NB4 (cell line): ENCODE data around the gene MAP3K4.

Experiments
- DNase-seq: peaks from one replicate; pipeline ENCODE4 v3.0.0; 2010; ENCODE audit warnings: low read depth
- H3K4me3 ChIP-seq: one replicate; pipeline ENCODE4 v1.5.1; 2011; ENCODE audit warnings: mild to moderate bottlenecking, low read depth, low read length, moderate library complexity
- CTCF ChIP-seq: IDR thresholded peaks from one replicate; pipeline ENCODE4 v1.5.1; 2012; ENCODE audit warnings: low read depth, low read length
- MAX ChIP-seq: IDR thresholded peaks from 2 replicates; pipeline ENCODE4 v1.6.1; 2011; ENCODE audit warnings: low read depth, low read length
- MYC ChIP-seq: IDR thresholded peaks from 2 replicates; pipeline ENCODE4 v1.6.1; 2011; ENCODE audit warnings: low read depth, low read length
- POLR2A ChIP-seq: IDR thresholded peaks from 2 replicates; pipeline ENCODE4 v1.6.1; 2011; ENCODE audit warnings: mild to moderate bottlenecking; ENCODE audit not compliant: insufficient read length; ENCODE audit errors: extremely low read depth

MAP3K4 gene

GRCh38 chr6:161019324-161019839 lies 27.8 kb downstream of the MAP3K4 start:
- DNase-seq = no peak
- H3K4me3 ChIP-seq = no peak overlapping the region
- TF ChIP-seq MAX = no peak
- TF ChIP-seq CTCF = no peak
- TF ChIP-seq POLR2A = no peak
- TF ChIP-seq MYC = no peak

GRCh38 chr6:161021543-161021942 lies 30.0 kb downstream of the MAP3K4 start:
- DNase-seq = no peak
- TF ChIP-seq CTCF (no peak), MAX (no peak), POLR2A (no peak), MYC (no peak)
- no peak overlapping the region for H3K4me3 ChIP-seq

GRCh38 chr6:161021998-161022743 lies 30.6 kb downstream of the MAP3K4 start:
- no peak overlapping the region for H3K4me3 ChIP-seq
- DNase-seq = no peak
- TF ChIP-seq CTCF = no peak
- no peak for TF ChIP-seq MAX
- no peak for TF ChIP-seq POLR2A
- no peak for TF ChIP-seq MYC

GRCh38 chr6:161023316-161023715 lies 31.7 kb downstream of the MAP3K4 start:
- no peak for DNase-seq
- TF ChIP-seq MYC (no peak), MAX (no peak), CTCF (no peak), POLR2A (no peak)
- no peak overlapping the region for H3K4me3 ChIP-seq

- DNase-seq = no peak
- no peak overlapping the region for H3K4me3 ChIP-seq
- TF ChIP-seq CTCF (no peak), MYC (no peak), POLR2A (no peak), MAX (no peak)
Measured at GRCh38 chr6:161024364-161024920, 32.9 kb downstream of the MAP3K4 start.
